ENCODE data around the gene TRMO.
A peak's percentile ranks its signal among the peaks of the same experiment; 100 is the strongest.

TRMO gene

DNA sequence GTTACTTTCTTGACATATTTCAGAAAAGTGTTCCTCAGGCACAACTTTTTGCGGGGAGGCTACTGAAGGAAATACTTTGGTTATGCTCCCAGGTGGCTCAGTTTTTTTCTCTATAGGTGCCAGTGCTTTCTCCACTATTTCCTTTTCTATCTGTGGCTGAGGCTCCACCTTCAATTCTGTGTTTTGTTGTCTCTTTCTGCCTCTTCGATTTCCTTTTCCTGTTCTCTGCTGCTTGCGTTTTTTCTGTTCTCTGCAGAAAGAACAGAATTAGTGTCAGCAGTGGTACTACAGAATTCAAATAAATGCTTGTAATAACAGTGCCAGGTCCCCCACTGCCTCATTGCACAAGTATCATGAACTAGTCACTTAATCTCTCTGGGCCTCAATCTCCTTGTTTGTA, 8.7 kb upstream of the TRMO start:
- CTCF ChIA-PET, result interaction anchor here (1.7 kb wide), 1 partner anchor 24 kb away, joined by 6 read pairs; no protein-coding TSS in a partner anchor
- peak overlapping the region; percentile 43 for H3K4me3 Mint-ChIP-seq
- no peaks in the 10 kb centered on the region for H3K27me3 Mint-ChIP-seq
- peaks cover 61% of the 10 kb centered on the region for H3K4me1 Mint-ChIP-seq
- H3K27ac Mint-ChIP-seq, result peak overlapping the region; percentile 88
- H3K36me3 Mint-ChIP-seq, result peaks cover 11% of the 10 kb centered on the region
- no peaks in the 10 kb centered on the region for H3K9me3 Mint-ChIP-seq
- no peak for DNase-seq

- H3K27me3 Mint-ChIP-seq, result no peaks in the 10 kb centered on the region
- CTCF ChIA-PET, result interaction anchor here (0.7 to 1.7 kb wide), 4 partner anchors 15 to 177 kb away, joined by 3 to 6 read pairs (median 3); no protein-coding TSS in a partner anchor
- peak overlapping the region; percentile 18 for H3K4me3 Mint-ChIP-seq
- no peaks in the 10 kb centered on the region for H3K9me3 Mint-ChIP-seq
- peaks cover 52% of the 10 kb centered on the region for H3K4me1 Mint-ChIP-seq
- H3K27ac Mint-ChIP-seq, result peak overlapping the region; percentile 33
- no peak for DNase-seq
- H3K36me3 Mint-ChIP-seq, result peaks cover 11% of the 10 kb centered on the region
Observed at GRCh38 chr9:97928986-97929604, 6.8 kb upstream of the TRMO start.

- no peak overlapping the region for H3K27ac Mint-ChIP-seq
Observed at GRCh38 chr9:97925497-97926334, 3.4 kb upstream of the TRMO start.

GRCh38 chr9:97924386-97924785, 2.1 kb upstream of the TRMO start:
- CTCF ChIA-PET, result interaction anchor here (0.6 to 5.6 kb wide), 29 partner anchors 11 to 347 kb away, joined by 3 to 56 read pairs (median 6); partner anchors contain the start of genes ANP32B, HEMGN, NANS and TBC1D2
- peaks cover 11% of the 10 kb centered on the region for H3K36me3 Mint-ChIP-seq
- no peak overlapping the region for H3K4me3 Mint-ChIP-seq
- H3K27me3 Mint-ChIP-seq, result peaks cover 5% of the 10 kb centered on the region
- DNase-seq, result no peak
- H3K27ac Mint-ChIP-seq, result no peak overlapping the region
- peaks cover 51% of the 10 kb centered on the region for H3K4me1 Mint-ChIP-seq
- H3K9me3 Mint-ChIP-seq, result no peaks in the 10 kb centered on the region

More at GRCh38 chr9:97925497-97926334, 3.4 kb upstream of the TRMO start:
- H3K4me3 Mint-ChIP-seq, result no peak overlapping the region
- H3K4me1 Mint-ChIP-seq, result peaks cover 50% of the 10 kb centered on the region
- CTCF ChIA-PET, result interaction anchor here (0.7 to 1.5 kb wide), 6 partner anchors 17 to 109 kb away, joined by 3 to 6 read pairs (median 4); no protein-coding TSS in a partner anchor
- no peaks in the 10 kb centered on the region for H3K9me3 Mint-ChIP-seq
- DNase-seq, result no peak
- peaks cover 17% of the 10 kb centered on the region for H3K36me3 Mint-ChIP-seq
- H3K27me3 Mint-ChIP-seq, result peaks cover 5% of the 10 kb centered on the region

DNA sequence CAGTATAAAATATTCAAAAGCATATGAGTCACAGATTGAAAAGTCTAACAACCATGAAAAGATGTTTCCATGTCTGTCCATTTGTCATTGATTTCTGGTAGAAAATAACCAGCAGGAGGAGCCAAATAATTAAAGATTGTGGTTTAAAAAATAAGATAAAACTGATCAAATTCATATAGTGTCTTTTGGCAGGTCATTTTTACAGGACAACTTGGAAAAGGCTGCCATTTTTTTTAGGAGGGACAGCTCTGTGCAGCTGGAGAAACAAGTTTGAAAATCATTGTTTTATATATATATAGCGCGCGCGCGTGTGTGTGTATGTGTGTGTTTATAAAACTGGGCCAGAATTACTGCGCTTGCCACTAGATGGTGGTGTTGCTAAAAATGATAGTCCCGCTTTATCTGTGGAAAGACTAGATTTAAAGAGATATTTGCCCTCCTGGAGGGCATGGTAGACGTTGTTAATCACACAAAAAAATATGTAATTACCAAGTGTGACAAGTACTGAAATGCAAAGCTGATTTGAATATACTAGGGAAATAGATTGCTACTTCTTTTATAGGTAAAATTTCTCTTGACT, 1.3 kb upstream of the TRMO start:
- CTCF ChIA-PET, result interaction anchor here (0.7 to 5.6 kb wide), 34 partner anchors 12 to 348 kb away, joined by 3 to 56 read pairs (median 6); partner anchors contain the start of genes ANP32B, HEMGN, NANS and TBC1D2
- Mint-ChIP-seq H3K9me3 (no peaks in the 10 kb centered on the region), H3K4me3 (peak overlapping the region; percentile 82), H3K27me3 (peaks cover 5% of the 10 kb centered on the region), H3K36me3 (peaks cover 16% of the 10 kb centered on the region), H3K4me1 (peaks cover 51% of the 10 kb centered on the region), H3K27ac (peak overlapping the region; percentile 96)
- DNase-seq, result peak; percentile 86

DNA sequence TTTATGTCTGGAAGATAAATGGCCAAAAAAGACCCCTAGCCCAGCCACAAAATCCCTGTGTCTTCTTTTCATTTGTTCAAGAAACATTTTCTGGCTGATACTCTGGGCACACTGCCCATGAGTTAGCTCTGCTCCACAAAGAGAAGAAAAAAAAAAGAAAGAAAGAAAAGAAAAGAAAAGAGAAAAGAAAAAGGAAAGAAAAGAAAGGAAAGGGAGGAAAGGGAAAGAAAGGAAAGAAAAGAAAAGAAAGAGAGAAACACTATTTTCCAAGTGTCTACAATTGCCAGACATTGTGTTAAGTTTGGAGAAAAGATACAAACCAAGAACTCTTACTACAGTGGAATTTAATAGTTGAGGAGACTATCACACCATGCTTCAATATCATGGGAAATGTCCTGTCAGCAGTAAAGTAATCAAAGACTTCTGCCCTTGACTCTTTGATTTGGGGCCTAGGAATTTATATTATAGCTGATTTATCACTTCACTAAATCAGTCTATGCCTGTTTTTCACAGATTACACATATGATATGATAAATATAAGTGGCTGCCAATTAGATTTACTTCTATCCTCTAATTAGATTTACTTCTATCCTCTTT, 3.0 kb downstream of the TRMO start:
- Mint-ChIP-seq H3K9me3 (no peaks in the 10 kb centered on the region), H3K27ac (peak overlapping the region; percentile 96), H3K27me3 (peaks cover 5% of the 10 kb centered on the region), H3K4me3 (peak overlapping the region; percentile 82), H3K36me3 (peaks cover 41% of the 10 kb centered on the region), H3K4me1 (peaks cover 66% of the 10 kb centered on the region)
- DNase-seq, result no peak
- CTCF ChIA-PET, result interaction anchor here (1.2 to 5.6 kb wide), 4 partner anchors 18 to 35 kb away, joined by 8 to 56 read pairs (median 38); no protein-coding TSS in a partner anchor

DNA sequence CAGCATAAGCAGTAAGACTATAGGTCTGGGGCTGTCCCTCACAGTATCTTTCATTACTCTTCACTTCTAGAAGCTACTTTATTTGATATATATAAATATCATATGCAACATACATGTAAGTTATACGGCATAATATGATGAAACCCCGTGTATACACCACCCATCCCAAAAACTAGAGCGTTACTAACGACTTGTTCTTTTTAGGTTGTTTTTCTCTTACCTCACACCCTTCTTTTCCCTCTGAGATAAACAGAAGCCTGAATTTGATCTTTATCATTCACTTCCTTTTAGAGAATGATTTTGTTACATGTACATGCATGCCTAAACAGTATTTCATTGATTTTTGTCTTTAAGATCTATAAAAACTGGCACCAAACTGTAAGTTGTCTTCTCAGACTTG, 3.7 kb downstream of the TRMO start:
- H3K27ac Mint-ChIP-seq, result peak overlapping the region; percentile 96
- peaks cover 62% of the 10 kb centered on the region for H3K4me1 Mint-ChIP-seq
- no peak for DNase-seq
- CTCF ChIA-PET, result interaction anchor here (0.6 to 5.0 kb wide), 2 partner anchors 17 to 37 kb away, joined by 3 to 35 read pairs; no protein-coding TSS in a partner anchor
- H3K27me3 Mint-ChIP-seq, result peaks cover 5% of the 10 kb centered on the region
- H3K4me3 Mint-ChIP-seq, result peak overlapping the region; percentile 82
- H3K9me3 Mint-ChIP-seq, result no peaks in the 10 kb centered on the region
- H3K36me3 Mint-ChIP-seq, result peaks cover 47% of the 10 kb centered on the region

GRCh38 chr9:97911970-97912369, 10.3 kb downstream of the TRMO start:
- no peak for DNase-seq
- H3K4me1 Mint-ChIP-seq, result peaks cover 60% of the 10 kb centered on the region
- H3K27ac Mint-ChIP-seq, result no peak overlapping the region
- H3K36me3 Mint-ChIP-seq, result peaks cover 80% of the 10 kb centered on the region
- no peaks in the 10 kb centered on the region for H3K27me3 Mint-ChIP-seq
- CTCF ChIA-PET, result interaction anchor here (1.4 to 2.5 kb wide), 2 partner anchors 12 to 26 kb away, joined by 3 to 11 read pairs; no protein-coding TSS in a partner anchor
- H3K9me3 Mint-ChIP-seq, result no peaks in the 10 kb centered on the region
- no peak overlapping the region for H3K4me3 Mint-ChIP-seq

GRCh38 chr9:97911528-97911927, 10.8 kb downstream of the TRMO start:
- no peaks in the 10 kb centered on the region for H3K9me3 Mint-ChIP-seq
- peaks cover 62% of the 10 kb centered on the region for H3K4me1 Mint-ChIP-seq
- no peak overlapping the region for H3K27ac Mint-ChIP-seq
- H3K36me3 Mint-ChIP-seq, result peaks cover 80% of the 10 kb centered on the region
- CTCF ChIA-PET, result interaction anchor here (1.4 kb wide), 1 partner anchor 26 kb away, joined by 3 read pairs; no protein-coding TSS in a partner anchor
- DNase-seq, result no peak
- H3K27me3 Mint-ChIP-seq, result no peaks in the 10 kb centered on the region
- H3K4me3 Mint-ChIP-seq, result no peak overlapping the region

GRCh38 chr9:97910357-97910756, 11.9 kb downstream of the TRMO start:
- Mint-ChIP-seq H3K27me3 (no peaks in the 10 kb centered on the region), H3K9me3 (no peaks in the 10 kb centered on the region), H3K27ac (no peak overlapping the region), H3K36me3 (peaks cover 75% of the 10 kb centered on the region), H3K4me3 (no peak overlapping the region), H3K4me1 (peaks cover 68% of the 10 kb centered on the region)
- DNase-seq, result no peak
- CTCF ChIA-PET, result interaction anchor here (1.5 to 6.2 kb wide), 2 partner anchors 12 to 20 kb away, joined by 7 to 51 read pairs; partner anchors contain the start of gene TRMO

- Mint-ChIP-seq H3K4me3 (no peak overlapping the region), H3K27me3 (no peaks in the 10 kb centered on the region), H3K9me3 (no peaks in the 10 kb centered on the region), H3K27ac (peak overlapping the region; percentile 82), H3K4me1 (peaks cover 76% of the 10 kb centered on the region), H3K36me3 (peaks cover 65% of the 10 kb centered on the region)
- no peak for DNase-seq
- CTCF ChIA-PET, result interaction anchor here (0.6 to 6.2 kb wide), 2 partner anchors 14 to 17 kb away, joined by 3 to 51 read pairs; partner anchors contain the start of gene TRMO
Observed at GRCh38 chr9:97908705-97909104, 13.6 kb downstream of the TRMO start.

DNA sequence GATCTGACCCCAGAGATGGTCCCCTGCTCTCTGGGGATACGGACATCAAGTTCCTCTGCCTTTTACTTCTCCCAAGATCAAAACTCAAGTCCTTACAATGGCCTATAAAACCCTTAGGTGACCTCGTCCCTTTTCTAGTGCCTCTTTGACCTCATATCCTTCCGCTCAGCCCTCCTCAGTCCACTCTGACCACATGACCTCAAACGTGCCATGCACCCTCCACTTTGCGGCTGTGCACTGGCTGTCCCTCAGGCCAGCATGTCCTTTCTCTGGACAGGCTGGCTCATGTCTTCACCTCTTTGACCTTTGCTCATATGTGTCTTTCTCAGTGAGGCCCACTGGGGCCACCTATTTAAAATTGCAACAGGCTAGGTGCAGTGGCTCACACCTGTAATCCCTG, 14.7 kb downstream of the TRMO start:
- H3K27me3 Mint-ChIP-seq, result no peaks in the 10 kb centered on the region
- peak overlapping the region; percentile 99 for H3K27ac Mint-ChIP-seq
- CTCF ChIA-PET, result interaction anchor here (4.0 to 6.2 kb wide), 2 partner anchors 15 to 18 kb away, joined by 26 to 51 read pairs; partner anchors contain the start of gene TRMO
- H3K4me3 Mint-ChIP-seq, result peak overlapping the region; percentile 73
- no peaks in the 10 kb centered on the region for H3K9me3 Mint-ChIP-seq
- peaks cover 86% of the 10 kb centered on the region for H3K4me1 Mint-ChIP-seq
- DNase-seq, result no peak
- peaks cover 61% of the 10 kb centered on the region for H3K36me3 Mint-ChIP-seq

GRCh38 chr9:97907046-97907445, 15.3 kb downstream of the TRMO start:
- CTCF ChIA-PET, result interaction anchor here (1.1 to 6.2 kb wide), 4 partner anchors 11 to 23 kb away, joined by 4 to 51 read pairs (median 16); partner anchors contain the start of gene TRMO
- Mint-ChIP-seq H3K9me3 (no peaks in the 10 kb centered on the region), H3K4me3 (peak overlapping the region; percentile 73), H3K27ac (peak overlapping the region; percentile 99), H3K4me1 (peaks cover 89% of the 10 kb centered on the region), H3K27me3 (no peaks in the 10 kb centered on the region), H3K36me3 (peaks cover 58% of the 10 kb centered on the region)
- peak; percentile 52 for DNase-seq

Measured in activated naive CD4-positive, alpha-beta T cell treated with anti-CD3 and anti-CD28 coated beads, Interleukin-2, amount 10 ng/mL, durations not matched to agents 7 days and 5 days (primary cell).